Epithelial cell of esophagus (primary cell): ENCODE measurements around the gene ZDHHC24.

Experiments used
- DNase-seq: peaks from one replicate; pipeline ENCODE4 v3.0.0; 2010; ENCODE audit warnings: low read depth
- H3K4me3 ChIP-seq: 2 replicates; pipeline ENCODE4 v1.5.1; 2011; ENCODE audit warnings: mild to moderate bottlenecking, low read length, control low read depth
- CTCF ChIP-seq: IDR thresholded peaks from 2 replicates; pipeline ENCODE4 v1.5.1; 2011; ENCODE audit warnings: low read depth, mild to moderate bottlenecking, low read length, control low read depth, inconsistent platforms; ENCODE audit not compliant: insufficient read depth; ENCODE audit errors: missing control alignments

ZDHHC24 gene

GRCh38 chr11:66559866-66560676 lies 14.2 kb upstream of the ZDHHC24 start:
- no peak for TF ChIP-seq CTCF
- DNase-seq = no peak
- no peak overlapping the region for H3K4me3 ChIP-seq

- peak; percentile 29 for DNase-seq
- H3K4me3 ChIP-seq = no peak overlapping the region
- TF ChIP-seq CTCF = no peak
Observed at GRCh38 chr11:66559142-66559865, 13.5 kb upstream of the ZDHHC24 start.

GRCh38 chr11:66557733-66558326 lies 12.0 kb upstream of the ZDHHC24 start:
- TF ChIP-seq CTCF = no peak
- DNase-seq = no peak
- no peak overlapping the region for H3K4me3 ChIP-seq

GRCh38 chr11:66556086-66556485 lies 10.2 kb upstream of the ZDHHC24 start:
- H3K4me3 ChIP-seq = no peak overlapping the region
- no peak for TF ChIP-seq CTCF
- no peak for DNase-seq

GRCh38 chr11:66555416-66555815 lies 9.6 kb upstream of the ZDHHC24 start:
- DNase-seq = no peak
- no peak overlapping the region for H3K4me3 ChIP-seq
- TF ChIP-seq CTCF = no peak

- no peak overlapping the region for H3K4me3 ChIP-seq
- DNase-seq = no peak
- no peak for TF ChIP-seq CTCF
Observed at GRCh38 chr11:66554602-66555001, 8.8 kb upstream of the ZDHHC24 start.
